PC-9 (cell line): ENCODE data around the gene HLA-DMB. TPM values are rescaled to one million over a fixed set of nuclear protein-coding genes. Genes with fewer than 3 reads are reported as not detected.

Source experiments
- BruUV-seq: library from RNA; stranded (reverse); fragments of 400-500 nt; replicated peaks from 2 replicates; lab custom pipeline; 2021; lab: Mats Ljungman, UMichigan
- CTCF ChIA-PET: fragments of 300-600 bp; sonication (Branson Sonifier 250); formaldehyde crosslinking; loops from one replicate; lab custom pipeline; 2022; ENCODE audit warnings: antibody characterized with exemption; lab: Charles Lee
- POLR2A ChIA-PET: fragments of 300-600 bp; sonication (Branson Sonifier 250); formaldehyde crosslinking; loops from one replicate; lab custom pipeline; 2022; ENCODE audit warnings: antibody characterized with exemption; ENCODE audit not compliant: unreplicated experiment; lab: Charles Lee
- DNase-seq, 2 experiments: peaks; one replicate each; pipeline versions ENCODE4 v3.0.0 to v3.0.0-alpha.2; 2015 to 2022; ENCODE audit warnings: mixed read lengths in 1 of 2
- H2AFZ ChIP-seq: fragments of 200-600 bp; sonication (generic); 2 replicates; pipeline ENCODE4 v1.8.1; 2017; ENCODE audit warnings: antibody characterized with exemption
- H3F3A ChIP-seq: fragments of 200-600 bp; sonication (generic); 2 replicates; pipeline ENCODE4 v1.8.1; 2017; ENCODE audit warnings: antibody characterized with exemption, mild to moderate bottlenecking, low read depth; ENCODE audit not compliant: insufficient read depth
- H3K27ac ChIP-seq: fragments of 200-600 bp; sonication (generic); 2 replicates; pipeline ENCODE4 v1.6.1; 2016; ENCODE audit warnings: mixed run types
- H3K27me3 ChIP-seq: fragments of 200-600 bp; sonication (generic); 2 replicates; pipeline ENCODE4 v1.6.1; 2016; ENCODE audit warnings: low read depth, mixed run types; ENCODE audit not compliant: insufficient read depth
- H3K36me3 ChIP-seq: fragments of 200-600 bp; sonication (generic); 2 replicates; pipeline ENCODE4 v1.6.1; 2016; ENCODE audit warnings: low read depth, mixed run types
- H3K4me1 ChIP-seq: fragments of 200-600 bp; sonication (generic); replicated peaks from 2 replicates; pipeline ENCODE4 v1.6.1; 2016; ENCODE audit warnings: mixed run types; ENCODE audit not compliant: insufficient read depth
- H3K4me2 ChIP-seq: fragments of 200-600 bp; sonication (generic); 2 replicates; pipeline ENCODE4 v1.6.1; 2017; ENCODE audit warnings: mixed run types
- H3K4me3 ChIP-seq: fragments of 200-600 bp; sonication (generic); 2 replicates; pipeline ENCODE4 v1.6.1; 2016; ENCODE audit warnings: mixed run types
- H3K79me2 ChIP-seq: fragments of 200-600 bp; sonication (generic); 2 replicates; pipeline ENCODE4 v1.6.1; 2017; ENCODE audit warnings: low read depth, mixed run types
- H3K9me2 ChIP-seq: fragments of 200-600 bp; sonication (generic); 2 replicates; pipeline ENCODE4 v1.8.1; 2017; ENCODE audit warnings: mild to moderate bottlenecking; ENCODE audit not compliant: insufficient read depth
- H3K9me3 ChIP-seq: fragments of 200-600 bp; sonication (generic); 2 replicates; pipeline ENCODE4 v1.8.1; 2016; ENCODE audit warnings: low read depth; ENCODE audit not compliant: insufficient read depth
- H4K20me1 ChIP-seq: fragments of 200-600 bp; sonication (generic); 2 replicates; pipeline ENCODE4 v1.8.1; 2017; ENCODE audit not compliant: insufficient read depth
- EZH2 ChIP-seq: fragments of 200-600 bp; sonication (generic); IDR thresholded peaks from 2 replicates; pipeline ENCODE4 v1.8.0; 2017; ENCODE audit warnings: antibody characterized with exemption, low read depth
- intact Hi-C: fragments of 100-400 bp; cut with micrococcal nuclease; formaldehyde crosslinking; loops from one replicate; pipeline ENCODE4 v1.10.0; 2022; ENCODE audit not compliant: unreplicated experiment
- total RNA-seq: library from RNA; stranded (reverse); gene quantifications from 2 replicates; pipeline ENCODE4 v1.2.3, GENCODE V29; 2021
- TF ChIP-seq, protein P1 (sequence below): fragments of 200-600 bp; sonication (generic); conservative IDR thresholded peaks from 2 replicates; pipeline ENCODE4 v1.6.1; 2017; ENCODE audit warnings: mixed run types, antibody characterized with exemption, mild to moderate bottlenecking, moderate library complexity

The HLA-DMB gene
- total RNA-seq, 1 experiment from 2014 or later = 1.1 TPM

DNA sequence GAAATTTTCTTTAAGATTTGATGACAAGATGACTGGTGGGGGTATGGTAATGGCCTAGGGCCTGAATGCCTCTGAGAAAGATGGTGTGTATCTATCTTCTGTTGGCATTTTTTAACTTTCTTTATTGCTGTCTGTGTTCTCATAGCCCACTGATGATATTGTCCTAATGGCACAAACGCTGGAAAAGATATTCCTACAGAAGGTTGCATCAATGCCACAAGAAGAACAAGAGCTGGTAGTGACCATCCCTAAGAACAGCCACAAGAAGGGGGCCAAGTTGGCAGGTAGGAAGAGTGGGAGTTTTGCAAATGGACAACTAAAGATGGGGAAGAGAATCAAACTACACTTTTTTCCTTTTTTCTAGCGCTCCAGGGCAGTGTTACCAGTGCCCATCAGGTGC lies 35.1 kb upstream of the HLA-DMB start:
- Histone ChIP-seq H3K4me3 (no peak overlapping the region; the same call in 1 of the 2 replicates), H3K4me1 (peaks cover 20% of the 10 kb centered on the region), H3K27me3 (no peaks in the 10 kb centered on the region), H3K36me3 (peaks cover 86% of the 10 kb centered on the region), H3K9me2 (no peaks in the 10 kb centered on the region), H3K27ac (no peak overlapping the region), H2AFZ (no peak overlapping the region), H3F3A (peaks cover 93% of the 10 kb centered on the region), H3K79me2 (peaks cover 80% of the 10 kb centered on the region), H3K9me3 (no peaks in the 10 kb centered on the region), H4K20me1 (peaks cover 86% of the 10 kb centered on the region), H3K4me2 (peak overlapping the region; percentile 95)
- no peak for DNase-seq
- POLR2A ChIA-PET = no interaction called here
- BruUV-seq = no TSS peak
- CTCF ChIA-PET = no interaction called here
- intact Hi-C loops = loop anchor here (10.0 kb wide), 2 partner anchors 781 to 1151 kb away; partner anchors contain the start of genes GPSM3, HSPA1B and PBX2
- TF ChIP-seq EZH2 = no peak
- TF ChIP-seq, protein P1, sequence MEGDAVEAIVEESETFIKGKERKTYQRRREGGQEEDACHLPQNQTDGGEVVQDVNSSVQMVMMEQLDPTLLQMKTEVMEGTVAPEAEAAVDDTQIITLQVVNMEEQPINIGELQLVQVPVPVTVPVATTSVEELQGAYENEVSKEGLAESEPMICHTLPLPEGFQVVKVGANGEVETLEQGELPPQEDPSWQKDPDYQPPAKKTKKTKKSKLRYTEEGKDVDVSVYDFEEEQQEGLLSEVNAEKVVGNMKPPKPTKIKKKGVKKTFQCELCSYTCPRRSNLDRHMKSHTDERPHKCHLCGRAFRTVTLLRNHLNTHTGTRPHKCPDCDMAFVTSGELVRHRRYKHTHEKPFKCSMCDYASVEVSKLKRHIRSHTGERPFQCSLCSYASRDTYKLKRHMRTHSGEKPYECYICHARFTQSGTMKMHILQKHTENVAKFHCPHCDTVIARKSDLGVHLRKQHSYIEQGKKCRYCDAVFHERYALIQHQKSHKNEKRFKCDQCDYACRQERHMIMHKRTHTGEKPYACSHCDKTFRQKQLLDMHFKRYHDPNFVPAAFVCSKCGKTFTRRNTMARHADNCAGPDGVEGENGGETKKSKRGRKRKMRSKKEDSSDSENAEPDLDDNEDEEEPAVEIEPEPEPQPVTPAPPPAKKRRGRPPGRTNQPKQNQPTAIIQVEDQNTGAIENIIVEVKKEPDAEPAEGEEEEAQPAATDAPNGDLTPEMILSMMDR = no peak

DNA sequence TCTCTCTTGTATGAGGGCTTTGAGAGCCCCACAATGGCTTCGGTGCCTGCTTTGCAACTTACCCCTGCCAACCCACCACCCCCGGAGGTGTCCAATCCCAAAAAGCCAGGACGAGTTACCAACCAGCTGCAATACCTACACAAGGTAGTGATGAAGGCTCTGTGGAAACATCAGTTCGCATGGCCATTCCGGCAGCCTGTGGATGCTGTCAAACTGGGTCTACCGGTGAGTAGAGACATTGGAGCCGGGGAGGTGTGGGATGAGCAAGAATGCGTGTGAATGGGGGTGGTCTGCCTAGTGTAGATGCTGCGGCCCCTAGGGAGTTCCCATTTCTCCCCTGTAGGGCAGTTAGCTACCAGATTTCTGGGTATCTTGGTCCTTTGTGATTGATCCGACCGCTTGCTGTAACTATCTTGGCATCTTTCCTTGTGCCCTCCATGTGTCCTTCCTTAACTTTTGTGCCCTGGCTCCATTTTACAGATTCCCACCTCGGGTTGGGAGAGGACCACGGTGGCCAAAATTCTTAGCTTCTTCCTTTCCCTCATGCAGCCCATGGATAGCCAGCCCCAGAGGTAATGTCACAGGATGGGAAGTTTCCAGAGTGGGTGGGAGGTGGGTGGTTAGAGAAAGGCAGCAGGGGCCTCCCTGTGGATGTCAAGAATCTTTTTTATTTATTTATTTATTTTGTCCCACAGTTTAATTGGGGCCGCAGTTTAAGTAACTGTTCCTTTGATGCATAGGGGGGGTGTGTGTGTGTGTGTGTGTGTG lies 33.9 kb upstream of the HLA-DMB start:
- CTCF ChIA-PET = interaction anchor here (1.0 to 1.3 kb wide), 2 partner anchors 10 to 21 kb away, joined by 3 to 4 read pairs; partner anchors contain the start of gene HLA-DMA
- peaks cover 89% of the 10 kb centered on the region for H3F3A ChIP-seq
- no peak for TF ChIP-seq EZH2
- TF ChIP-seq, protein P1 = no peak
- POLR2A ChIA-PET = interaction anchor here (0.7 to 1.1 kb wide), 4 partner anchors 92 to 487 kb away, joined by 3 to 9 read pairs (median 6); partner anchors contain the start of genes PSMB9 and TAP2
- peaks cover 84% of the 10 kb centered on the region for H3K79me2 ChIP-seq
- H3K9me2 ChIP-seq = no peaks in the 10 kb centered on the region
- no TSS peak for BruUV-seq
- H3K4me1 ChIP-seq = peaks cover 20% of the 10 kb centered on the region
- peaks cover 75% of the 10 kb centered on the region for H3K36me3 ChIP-seq
- peak overlapping the region; percentile 95 for H3K4me2 ChIP-seq
- no peaks in the 10 kb centered on the region for H3K9me3 ChIP-seq
- no peaks in the 10 kb centered on the region for H3K27me3 ChIP-seq
- H4K20me1 ChIP-seq = peaks cover 75% of the 10 kb centered on the region
- intact Hi-C loops = loop anchor here (10.0 kb wide), 2 partner anchors 780 to 1150 kb away; partner anchors contain the start of genes GPSM3, HSPA1B and PBX2
- H2AFZ ChIP-seq = no peak overlapping the region
- DNase-seq = peak in 1 of 2 experiments; percentile 46
- peak overlapping the region; percentile 89 for H3K4me3 ChIP-seq
- no peak overlapping the region for H3K27ac ChIP-seq

DNA sequence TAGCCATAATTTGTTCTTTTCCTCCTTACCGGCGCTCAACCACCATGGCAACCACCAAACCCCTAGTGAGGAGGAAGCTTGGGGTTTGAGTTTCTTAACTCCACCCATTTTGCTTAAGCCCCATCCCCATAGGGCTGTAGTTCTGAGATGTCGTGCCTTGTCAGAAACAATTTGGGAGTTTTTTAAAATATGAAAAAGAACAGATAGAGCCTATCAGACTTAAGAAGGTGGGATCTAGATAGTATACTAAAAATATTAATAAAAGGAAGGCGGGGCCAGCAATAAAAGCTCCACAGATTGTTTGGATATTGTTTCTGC lies 33.1 kb upstream of the HLA-DMB start:
- H3K36me3 ChIP-seq = peaks cover 67% of the 10 kb centered on the region

More for the DNA sequence above, 33.1 kb upstream of the HLA-DMB start:
- peak overlapping the region; percentile 95 for H3K4me2 ChIP-seq
- peaks cover 20% of the 10 kb centered on the region for H3K4me1 ChIP-seq
- H4K20me1 ChIP-seq = peaks cover 67% of the 10 kb centered on the region
- H3K27me3 ChIP-seq = no peaks in the 10 kb centered on the region
- TF ChIP-seq, protein P1 = no peak
- TF ChIP-seq EZH2 = no peak
- H2AFZ ChIP-seq = no peak overlapping the region
- ChIA-PET POLR2A (interaction anchor here (0.7 to 1.1 kb wide), 4 partner anchors 91 to 486 kb away, joined by 3 to 9 read pairs (median 6); partner anchors contain the start of genes PSMB9 and TAP2), CTCF (interaction anchor here (1.0 to 1.3 kb wide), 2 partner anchors 11 to 21 kb away, joined by 3 to 4 read pairs; partner anchors contain the start of gene HLA-DMA)
- BruUV-seq = no TSS peak
- intact Hi-C loops = loop anchor here (10.0 kb wide), 2 partner anchors 779 to 1149 kb away; partner anchors contain the start of genes GPSM3, HSPA1B and PBX2
- peaks cover 85% of the 10 kb centered on the region for H3K79me2 ChIP-seq
- DNase-seq = peak in 1 of 2 experiments; percentile 15
- H3K4me3 ChIP-seq = peak overlapping the region; percentile 89
- H3K9me2 ChIP-seq = no peaks in the 10 kb centered on the region
- H3K27ac ChIP-seq = no peak overlapping the region
- peaks cover 89% of the 10 kb centered on the region for H3F3A ChIP-seq
- no peaks in the 10 kb centered on the region for H3K9me3 ChIP-seq
